Stomach (tissue), 4 donors: ENCODE measurements around the gene MANBA.

ENCODE experiments used
- POLR2AphosphoS5 ChIP-seq, 3 donors: sonication (generic); formaldehyde crosslinking; IDR thresholded peaks; one replicate each; pipeline ENCODE4 v1.6.1; 2016; ENCODE audit warnings: antibody characterized with exemption in 3 of 3
- TF ChIP-seq, protein P1 (sequence below), 7 experiments: fragments of 450-650 bp in 4 of 7; fragments of 200-600 bp in 3 of 7; sonication (generic) in 3 of 7; IDR thresholded peaks; one replicate each; pipeline ENCODE4 v1.5.1; 2016 to 2019; ENCODE audit warnings: antibody characterized with exemption in 7 of 7, control low read depth in 2 of 7, mild to moderate bottlenecking in 1 of 7

DNA sequence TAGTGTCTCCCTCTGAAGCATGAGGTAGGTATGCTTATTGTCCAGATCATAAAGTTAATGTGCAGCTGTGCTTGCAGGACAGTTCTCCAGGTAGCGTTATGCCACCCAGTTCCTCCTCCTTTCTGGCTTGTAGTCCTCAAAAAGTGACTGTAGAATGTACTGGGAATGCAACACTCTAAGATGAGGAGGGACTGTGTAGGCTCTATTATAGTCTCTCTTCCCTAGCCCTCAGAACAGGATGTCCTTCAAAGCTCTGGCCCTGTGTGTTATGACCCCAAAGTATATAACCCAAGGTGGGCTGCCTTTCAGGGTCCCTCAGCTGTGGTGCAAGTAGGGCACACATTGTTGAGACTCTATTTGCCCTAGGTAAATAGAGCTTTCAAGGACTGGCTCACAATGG lies 20.8 kb upstream of the MANBA start:
- TF ChIP-seq, protein P1, sequence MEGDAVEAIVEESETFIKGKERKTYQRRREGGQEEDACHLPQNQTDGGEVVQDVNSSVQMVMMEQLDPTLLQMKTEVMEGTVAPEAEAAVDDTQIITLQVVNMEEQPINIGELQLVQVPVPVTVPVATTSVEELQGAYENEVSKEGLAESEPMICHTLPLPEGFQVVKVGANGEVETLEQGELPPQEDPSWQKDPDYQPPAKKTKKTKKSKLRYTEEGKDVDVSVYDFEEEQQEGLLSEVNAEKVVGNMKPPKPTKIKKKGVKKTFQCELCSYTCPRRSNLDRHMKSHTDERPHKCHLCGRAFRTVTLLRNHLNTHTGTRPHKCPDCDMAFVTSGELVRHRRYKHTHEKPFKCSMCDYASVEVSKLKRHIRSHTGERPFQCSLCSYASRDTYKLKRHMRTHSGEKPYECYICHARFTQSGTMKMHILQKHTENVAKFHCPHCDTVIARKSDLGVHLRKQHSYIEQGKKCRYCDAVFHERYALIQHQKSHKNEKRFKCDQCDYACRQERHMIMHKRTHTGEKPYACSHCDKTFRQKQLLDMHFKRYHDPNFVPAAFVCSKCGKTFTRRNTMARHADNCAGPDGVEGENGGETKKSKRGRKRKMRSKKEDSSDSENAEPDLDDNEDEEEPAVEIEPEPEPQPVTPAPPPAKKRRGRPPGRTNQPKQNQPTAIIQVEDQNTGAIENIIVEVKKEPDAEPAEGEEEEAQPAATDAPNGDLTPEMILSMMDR (IDR thresholded peaks at IDR 0.05) = no peak
- no peak for TF ChIP-seq POLR2AphosphoS5 (IDR thresholded peaks at IDR 0.05)
